CD14-positive monocyte (primary cell): ENCODE measurements around the gene HLA-DQA2. TPM values are rescaled to one million over a fixed set of nuclear protein-coding genes. Genes with fewer than 3 reads are reported as not detected.

Experiments
- DNase-seq, 3 donors: peaks; one replicate each; pipeline ENCODE4 v3.0.0-alpha.2; 2011 to 2022
- H2AFZ ChIP-seq: 2 replicates; pipeline ENCODE4 v1.6.0; 2012; ENCODE audit warnings: mild to moderate bottlenecking, low read depth, low read length, inconsistent platforms; ENCODE audit not compliant: insufficient read depth, poor library complexity, severe bottlenecking
- H3K27ac ChIP-seq, 2 donors: 1 replicate in 1 of 2; 2 replicates in 1 of 2; pipeline ENCODE4 v1.5.1; 2012 to 2013; ENCODE audit warnings: low read length in 2 of 2, control low read depth in 1 of 2, inconsistent platforms in 1 of 2, low read depth in 1 of 2, mild to moderate bottlenecking in 1 of 2
- H3K27me3 ChIP-seq, 2 donors: one replicate each; pipeline versions ENCODE4 v1.6.0 to v1.6.1; 2011 to 2013; ENCODE audit warnings: low read length in 2 of 2; ENCODE audit not compliant: control insufficient read depth in 2 of 2, insufficient read depth in 2 of 2
- H3K36me3 ChIP-seq, 2 donors: replicated peaks in 1 of 2; 1 replicate in 1 of 2; 2 replicates in 1 of 2; pipeline versions ENCODE4 v1.5.1 to v1.6.1; 2012 to 2013; ENCODE audit warnings: low read length in 2 of 2, control low read depth in 1 of 2, inconsistent platforms in 1 of 2, mild to moderate bottlenecking in 1 of 2; ENCODE audit not compliant: insufficient read depth in 2 of 2, control insufficient read depth in 1 of 2
- H3K4me1 ChIP-seq, 2 donors: 1 replicate in 1 of 2; 2 replicates in 1 of 2; pipeline versions ENCODE4 v1.5.1 to v1.6.1; 2012 to 2013; ENCODE audit warnings: low read length in 2 of 2, control low read depth in 1 of 2, inconsistent platforms in 1 of 2, mild to moderate bottlenecking in 1 of 2, moderate library complexity in 1 of 2; ENCODE audit not compliant: insufficient read depth in 2 of 2, control insufficient read depth in 1 of 2
- H3K4me2 ChIP-seq: replicated peaks from 2 replicates; pipeline ENCODE3; 2012; ENCODE audit warnings: low read length, moderate library complexity, mild to moderate bottlenecking; ENCODE audit not compliant: poor library complexity, severe bottlenecking; ENCODE audit errors: extremely low read depth
- H3K4me3 ChIP-seq, 3 experiments: fragments of 200-600 bp in 1 of 3; sonication (generic) in 1 of 3; replicated peaks in 1 of 3; 1 replicate in 2 of 3; 2 replicates in 1 of 3; pipeline ENCODE4 v1.5.1; 2011 to 2013; ENCODE audit warnings: low read length in 3 of 3, mild to moderate bottlenecking in 3 of 3, control low read depth in 2 of 3, low read depth in 2 of 3, inconsistent platforms in 1 of 3, moderate library complexity in 1 of 3
- H3K79me2 ChIP-seq: 2 replicates; pipeline ENCODE4 v1.6.0; 2012; ENCODE audit warnings: mild to moderate bottlenecking, control low read depth, inconsistent platforms, low read length, moderate library complexity; ENCODE audit not compliant: insufficient read depth
- H3K9ac ChIP-seq: 2 replicates; pipeline ENCODE4 v1.6.0; 2017; ENCODE audit warnings: low read length, mild to moderate bottlenecking; ENCODE audit not compliant: insufficient read depth, poor library complexity, severe bottlenecking
- H3K9me3 ChIP-seq, 2 donors: replicated peaks in 1 of 2; 1 replicate in 1 of 2; 2 replicates in 1 of 2; pipeline versions ENCODE4 v1.5.1 to v1.6.1; 2012 to 2013; ENCODE audit warnings: low read length in 2 of 2, control low read depth in 1 of 2; ENCODE audit not compliant: control insufficient read depth in 1 of 2, insufficient read depth in 1 of 2
- H4K20me1 ChIP-seq: 2 replicates; pipeline ENCODE4 v1.6.0; 2012; ENCODE audit warnings: mild to moderate bottlenecking, low read length, control low read depth, moderate library complexity; ENCODE audit not compliant: insufficient read depth
- H3K27ac Mint-ChIP-seq, 7 donors: one replicate each; pipeline ENCODE4 v1.8.0; 2020; ENCODE audit warnings: mild to moderate bottlenecking in 7 of 7, mixed read lengths in 7 of 7, moderate library complexity in 6 of 7, inconsistent platforms in 2 of 7
- H3K27me3 Mint-ChIP-seq, 3 donors: one replicate each; pipeline ENCODE4 v1.8.0; 2021 to 2022; ENCODE audit warnings: low read depth in 3 of 3, mild to moderate bottlenecking in 3 of 3, mixed read lengths in 3 of 3, moderate library complexity in 3 of 3, inconsistent platforms in 1 of 3
- H3K36me3 Mint-ChIP-seq, 2 donors: one replicate each; pipeline ENCODE4 v1.8.0; 2020; ENCODE audit warnings: mixed read lengths in 2 of 2, inconsistent platforms in 1 of 2, mild to moderate bottlenecking in 1 of 2
- H3K4me1 Mint-ChIP-seq: one replicate; pipeline ENCODE4 v1.8.0; 2020; ENCODE audit warnings: mild to moderate bottlenecking, mixed read lengths
- H3K4me3 Mint-ChIP-seq, 2 donors: one replicate each; pipeline ENCODE4 v1.8.0; 2020; ENCODE audit warnings: mild to moderate bottlenecking in 2 of 2, mixed read lengths in 2 of 2, moderate library complexity in 1 of 2
- H3K9me3 Mint-ChIP-seq, 7 donors: one replicate each; pipeline ENCODE4 v1.8.0; 2020 to 2022; ENCODE audit warnings: mixed read lengths in 7 of 7, mild to moderate bottlenecking in 6 of 7, moderate library complexity in 6 of 7, inconsistent platforms in 2 of 7
- WGBS: methylation state at CpG from one replicate; pipeline ENCODE4 v1.1.5; 2013; ENCODE audit warnings: missing lambda C conversion rate; ENCODE audit not compliant: insufficient coverage; 5-methylcytosine and 5-hydroxymethylcytosine counted together
- intact Hi-C, 2 donors: fragments of 100-400 bp; cut with micrococcal nuclease; formaldehyde crosslinking; loops; one replicate each; pipeline versions ENCODE4 v1.15.0 to v1.15.1; 2023
- polyA plus RNA-seq, 3 donors: library from polyadenylated mRNA; depleted of rRNA in 1 of 3; unstranded in 2 of 3; stranded (reverse) in 1 of 3; fragments of 300-500 nt in 2 of 3; fragments of >200 nt in 1 of 3; fragmentation: Illumina TruSeq in 2 of 3; gene quantifications; 1 replicate in 2 of 3; 2 replicates in 1 of 3; pipeline ENCODE4 v1.2.3, GENCODE V29; 2012 to 2021
- TF ChIP-seq, protein P1 (sequence below): fragments of 200-600 bp; IDR thresholded peaks from one replicate; pipeline ENCODE4 v1.8.0; 2022; ENCODE audit warnings: antibody characterized with exemption, mild to moderate bottlenecking

The HLA-DQA2 gene
- polyA plus RNA-seq, 3 donors, result 0.24 to 53.5 (median 15.5) TPM

DNA sequence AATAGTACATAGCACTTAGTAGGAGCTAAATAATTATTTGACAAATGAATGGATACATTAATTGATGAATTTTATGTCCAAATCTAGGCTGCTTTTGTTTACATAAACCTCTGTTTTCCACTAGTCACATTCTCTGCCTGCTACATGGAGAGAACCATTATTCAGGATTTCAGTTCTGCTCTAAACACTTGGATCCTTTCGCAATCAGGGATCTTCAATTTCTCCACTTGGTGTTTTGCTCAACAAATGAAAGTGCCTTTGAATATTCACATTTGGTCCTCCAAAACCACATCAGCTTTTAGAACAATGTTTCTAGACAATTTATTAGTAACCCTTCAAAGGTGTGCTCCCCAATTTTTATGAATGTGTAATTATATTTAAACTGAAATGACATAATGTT is 44.2 kb upstream of the HLA-DQA2 start:
- H3K4me1 ChIP-seq, result peaks cover 7 to 8% of the 10 kb centered on the region in 2 donors
- Mint-ChIP-seq H3K4me3 (no peak overlapping the region), H3K36me3 (no peaks in the 10 kb centered on the region), H3K9me3 (peaks cover 0 to 5% (median 0%) of the 10 kb centered on the region in 7 donors), H3K27ac (no peak overlapping the region), H3K4me1 (peaks cover 13% of the 10 kb centered on the region), H3K27me3 (peaks cover 17 to 23% (median 17%) of the 10 kb centered on the region in 3 donors)
- no peak overlapping the region for H3K27ac ChIP-seq
- no peaks in the 10 kb centered on the region for H3K9me3 ChIP-seq
- TF ChIP-seq, protein P1, sequence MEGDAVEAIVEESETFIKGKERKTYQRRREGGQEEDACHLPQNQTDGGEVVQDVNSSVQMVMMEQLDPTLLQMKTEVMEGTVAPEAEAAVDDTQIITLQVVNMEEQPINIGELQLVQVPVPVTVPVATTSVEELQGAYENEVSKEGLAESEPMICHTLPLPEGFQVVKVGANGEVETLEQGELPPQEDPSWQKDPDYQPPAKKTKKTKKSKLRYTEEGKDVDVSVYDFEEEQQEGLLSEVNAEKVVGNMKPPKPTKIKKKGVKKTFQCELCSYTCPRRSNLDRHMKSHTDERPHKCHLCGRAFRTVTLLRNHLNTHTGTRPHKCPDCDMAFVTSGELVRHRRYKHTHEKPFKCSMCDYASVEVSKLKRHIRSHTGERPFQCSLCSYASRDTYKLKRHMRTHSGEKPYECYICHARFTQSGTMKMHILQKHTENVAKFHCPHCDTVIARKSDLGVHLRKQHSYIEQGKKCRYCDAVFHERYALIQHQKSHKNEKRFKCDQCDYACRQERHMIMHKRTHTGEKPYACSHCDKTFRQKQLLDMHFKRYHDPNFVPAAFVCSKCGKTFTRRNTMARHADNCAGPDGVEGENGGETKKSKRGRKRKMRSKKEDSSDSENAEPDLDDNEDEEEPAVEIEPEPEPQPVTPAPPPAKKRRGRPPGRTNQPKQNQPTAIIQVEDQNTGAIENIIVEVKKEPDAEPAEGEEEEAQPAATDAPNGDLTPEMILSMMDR, result no peak
- H3K4me2 ChIP-seq, result no peak overlapping the region
- no peaks in the 10 kb centered on the region for H4K20me1 ChIP-seq
- H3K9ac ChIP-seq, result no peak overlapping the region
- H3K27me3 ChIP-seq, result peaks cover 7 to 11% of the 10 kb centered on the region in 2 donors
- peak in 1 of 3 donors; percentile 14 for DNase-seq
- intact Hi-C loops, result no loop called here
- no peaks in the 10 kb centered on the region for H3K36me3 ChIP-seq
- H3K4me3 ChIP-seq, result no peak overlapping the region
- WGBS, result no CpG with 5 or more reads among the region's 1 CpG
- H2AFZ ChIP-seq, result no peak overlapping the region
- no peaks in the 10 kb centered on the region for H3K79me2 ChIP-seq

DNA sequence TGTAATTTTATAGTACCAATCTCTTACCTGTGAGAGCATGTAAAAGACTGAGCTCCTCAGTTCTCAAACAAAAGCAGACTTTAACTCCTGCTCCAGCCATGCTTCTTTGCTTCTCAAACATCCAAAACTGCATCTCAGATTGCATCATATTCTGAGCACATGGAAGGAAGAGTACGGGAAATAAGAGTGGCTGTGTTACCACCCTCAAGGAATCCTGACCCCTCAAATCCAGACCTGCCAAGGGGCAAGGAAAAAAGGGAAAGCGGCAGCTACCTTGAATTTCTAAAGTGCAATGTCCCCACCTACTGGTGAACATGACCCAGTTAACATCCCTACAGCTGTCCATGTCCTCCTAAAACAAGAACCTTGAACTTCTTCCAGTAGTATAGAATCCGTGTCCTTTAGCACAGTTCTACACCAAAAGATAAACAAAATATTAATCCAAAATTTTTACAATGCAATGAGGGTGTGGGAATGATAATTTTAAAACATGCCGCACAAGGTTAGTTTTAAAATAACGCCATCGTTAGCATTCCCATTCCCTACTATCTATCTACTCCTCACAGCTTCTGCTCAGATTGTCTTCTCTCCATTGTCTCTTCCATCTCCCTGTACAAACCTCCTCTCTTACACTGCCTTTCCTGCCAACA is 40.7 kb upstream of the HLA-DQA2 start:
- Mint-ChIP-seq H3K4me1 (peaks cover 12% of the 10 kb centered on the region), H3K9me3 (peaks cover 0 to 3% (median 0%) of the 10 kb centered on the region in 7 donors), H3K36me3 (no peaks in the 10 kb centered on the region), H3K4me3 (peak overlapping the region in 1 of 2 donors; percentile 63), H3K27me3 (peaks cover 13 to 32% (median 26%) of the 10 kb centered on the region in 3 donors), H3K27ac (peak overlapping the region in 2 of 7 donors; percentile 47 to 54)
- Histone ChIP-seq H3K27me3 (peaks cover 8 to 20% of the 10 kb centered on the region in 2 donors), H3K36me3 (no peaks in the 10 kb centered on the region), H4K20me1 (no peaks in the 10 kb centered on the region), H3K9ac (no peak overlapping the region), H3K9me3 (no peaks in the 10 kb centered on the region), H3K4me1 (peaks cover 7 to 8% of the 10 kb centered on the region in 2 donors), H3K4me2 (peak overlapping the region; percentile 26), H2AFZ (peak overlapping the region; percentile 9), H3K27ac (no peak overlapping the region), H3K4me3 (no peak overlapping the region), H3K79me2 (no peaks in the 10 kb centered on the region)
- WGBS, result 20% methylated on average over 2 of the region's 6 CpGs
- peak; percentile 29 to 67 (median 50) for DNase-seq
- TF ChIP-seq, protein P1, result peak; percentile 80
- intact Hi-C loops, result loop anchor here (5.0 to 10.0 kb wide), 4 partner anchors 94 to 288 kb away; no protein-coding TSS in a partner anchor
